Activated CD4-positive, alpha-beta T cell treated with anti-CD3 and anti-CD28 coated beads for 24 hours (primary cell): ENCODE data around the gene BTBD16.

Source experiments
- DNase-seq, 2 donors: peaks; one replicate each; pipeline ENCODE4 v3.0.0-alpha.2; 2020; ENCODE audit warnings: low read depth in 2 of 2

BTBD16 gene

DNA sequence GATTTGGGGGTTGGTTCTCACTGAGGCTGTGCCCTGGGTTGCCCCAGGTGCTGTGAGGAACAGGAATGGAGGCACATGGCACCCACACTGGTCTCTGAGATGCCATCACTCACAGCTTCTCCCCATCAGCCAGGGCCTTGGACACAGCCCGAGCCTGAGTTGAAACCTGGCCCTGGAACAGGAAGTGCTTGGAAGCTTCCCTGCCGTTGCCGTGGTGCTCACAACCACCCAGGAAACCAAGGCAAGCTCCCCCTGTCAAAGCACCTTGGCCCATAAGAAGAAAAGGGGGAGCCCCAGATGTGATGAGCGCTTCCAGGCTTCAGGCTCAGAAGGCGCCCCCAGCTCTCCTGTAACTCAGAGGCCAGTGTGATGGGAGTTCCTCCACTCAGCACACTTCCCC, at the start of gene BTBD16:
BTBD16 (plus strand) TSS at position 221 of the 400 bp plus-strand sequence. CDS start 3,786 bp downstream, outside the sequence.
- no peak for DNase-seq

DNA sequence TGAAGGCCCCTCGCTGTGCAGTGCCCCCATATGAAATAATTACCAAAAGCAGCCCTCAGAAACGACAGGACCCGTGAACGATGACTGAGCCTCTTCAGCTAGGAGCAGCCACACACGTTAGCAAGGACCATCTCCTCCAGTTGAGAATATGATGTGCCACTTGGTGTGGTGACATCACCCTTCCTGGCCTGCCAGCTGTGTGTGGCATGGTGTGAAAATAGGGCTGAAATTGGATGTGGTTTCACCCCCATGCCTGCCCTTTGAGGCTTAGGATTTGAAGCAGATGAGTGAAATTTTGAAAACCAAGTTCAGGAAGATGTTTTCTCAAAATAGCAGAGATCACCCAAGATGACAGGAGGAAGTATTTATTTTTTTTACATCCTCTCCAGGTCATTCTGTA, 49.1 kb upstream of the BTBD16 start:
- no peak for DNase-seq

DNA sequence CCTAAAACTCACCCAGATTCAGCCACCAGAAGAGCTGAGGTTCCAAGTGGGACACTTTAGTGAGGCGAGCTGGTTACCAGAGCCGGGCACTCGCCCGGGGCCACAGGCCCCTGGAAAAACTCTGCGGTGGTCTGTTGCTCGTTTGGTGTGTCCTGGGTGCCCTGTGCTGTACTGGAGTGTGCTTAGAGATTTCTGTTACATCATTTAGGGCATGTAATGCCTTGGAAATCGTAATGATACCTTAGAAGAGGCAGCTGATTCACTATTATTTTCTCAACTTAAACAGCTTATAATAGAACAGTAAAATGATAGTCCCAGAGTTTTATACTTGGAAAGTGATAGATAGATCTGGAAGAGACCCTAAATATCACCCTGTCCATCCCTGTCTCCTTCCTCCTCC, 48.5 kb upstream of the BTBD16 start:
- no peak for DNase-seq

DNA sequence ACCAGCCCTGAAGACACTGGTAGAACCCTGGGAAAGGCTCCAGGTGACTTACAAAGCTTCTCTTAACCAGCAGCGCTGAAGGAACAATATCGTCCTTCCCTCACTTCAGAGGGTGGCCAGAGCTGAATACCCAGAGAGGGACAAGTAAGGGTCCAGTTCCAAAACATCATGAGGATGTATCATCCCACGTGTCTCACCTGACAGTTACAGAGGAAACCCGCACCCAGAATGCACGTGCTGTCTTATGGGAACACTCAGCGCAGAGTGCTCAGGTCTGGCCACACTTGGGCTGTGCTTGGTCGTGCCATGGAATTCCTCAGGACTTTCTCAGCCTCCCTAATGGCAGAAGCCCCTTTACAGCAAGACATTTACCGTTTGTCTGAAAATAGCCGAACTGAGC, 46.9 kb upstream of the BTBD16 start:
- no peak for DNase-seq

DNA sequence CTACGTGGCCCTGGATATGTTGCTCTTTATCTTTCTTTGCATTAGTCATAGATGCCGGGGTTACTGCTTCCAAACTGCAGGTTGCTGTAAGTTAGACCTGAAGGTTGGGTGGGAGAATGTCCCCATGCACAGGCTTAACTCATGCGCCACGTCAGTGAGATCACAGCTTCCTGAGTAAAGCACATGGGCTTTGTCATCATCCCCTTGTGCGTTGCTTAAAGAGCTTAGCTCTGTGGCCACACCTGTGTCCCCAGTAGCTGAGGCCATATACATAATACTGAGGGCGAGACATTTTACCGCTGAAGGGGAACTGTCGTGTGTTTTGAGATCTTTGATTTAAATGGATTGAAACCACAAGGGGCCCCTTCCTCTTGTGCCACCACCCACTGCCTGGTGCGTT, 45.8 kb upstream of the BTBD16 start:
- DNase-seq = no peak

DNA sequence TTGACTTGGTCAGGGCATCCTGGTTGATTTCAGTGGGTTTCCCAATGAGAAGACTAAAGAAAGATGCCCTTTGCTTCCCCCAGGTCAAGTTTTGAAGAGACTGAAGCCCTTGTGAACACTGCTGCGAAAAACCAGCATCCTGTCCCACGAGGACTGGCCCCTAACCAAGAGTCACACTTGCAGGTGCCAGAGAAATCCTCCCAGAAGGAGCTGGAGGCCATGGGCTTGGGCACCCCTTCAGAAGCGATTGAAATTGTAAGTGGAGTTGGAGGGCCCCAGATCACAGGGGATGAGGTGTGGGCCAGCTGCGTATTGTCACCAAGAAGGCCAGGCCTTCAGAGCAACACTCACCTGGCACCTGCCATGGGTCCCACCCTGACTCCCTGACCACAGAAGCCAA, 43.3 kb upstream of the BTBD16 start:
- DNase-seq = no peak

DNA sequence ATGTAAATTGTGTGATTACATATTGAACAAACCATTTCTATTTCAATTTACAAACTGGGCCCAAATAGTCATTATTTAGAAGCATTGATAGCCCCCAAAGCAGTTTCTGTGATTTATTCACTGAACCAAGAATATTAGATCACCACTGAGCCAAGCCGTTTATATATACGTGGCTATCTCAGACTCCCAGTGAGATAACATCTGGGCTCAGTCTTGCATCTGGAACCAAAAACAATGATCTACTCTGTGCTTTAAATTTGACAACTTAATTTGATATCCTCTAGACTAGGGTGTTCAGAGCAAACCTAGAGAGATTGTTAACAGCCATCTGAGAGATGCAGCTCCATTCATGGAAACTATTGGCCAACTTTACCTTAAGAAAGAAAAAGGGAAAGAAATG, 41.4 kb upstream of the BTBD16 start:
- no peak for DNase-seq

DNA sequence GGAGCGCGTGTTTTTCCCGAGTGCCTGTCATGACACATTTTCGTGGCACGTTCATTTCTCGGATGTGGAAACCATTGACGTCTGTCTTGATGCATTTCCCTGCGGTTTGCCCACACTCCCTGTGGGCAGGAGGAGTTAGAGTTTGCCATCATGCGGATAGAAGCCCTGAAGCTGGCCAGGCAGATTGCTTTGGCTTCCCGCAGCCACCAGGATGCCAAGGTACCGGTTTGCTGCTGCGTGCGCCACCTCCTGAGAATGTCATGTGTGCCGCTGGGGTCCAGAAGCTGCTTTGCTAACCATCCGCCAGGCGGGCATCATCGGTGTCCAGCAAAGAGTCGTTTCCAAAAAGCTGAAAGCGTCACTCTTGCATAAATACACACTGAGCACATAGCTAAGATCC, 40.9 kb upstream of the BTBD16 start:
- no peak for DNase-seq

DNA sequence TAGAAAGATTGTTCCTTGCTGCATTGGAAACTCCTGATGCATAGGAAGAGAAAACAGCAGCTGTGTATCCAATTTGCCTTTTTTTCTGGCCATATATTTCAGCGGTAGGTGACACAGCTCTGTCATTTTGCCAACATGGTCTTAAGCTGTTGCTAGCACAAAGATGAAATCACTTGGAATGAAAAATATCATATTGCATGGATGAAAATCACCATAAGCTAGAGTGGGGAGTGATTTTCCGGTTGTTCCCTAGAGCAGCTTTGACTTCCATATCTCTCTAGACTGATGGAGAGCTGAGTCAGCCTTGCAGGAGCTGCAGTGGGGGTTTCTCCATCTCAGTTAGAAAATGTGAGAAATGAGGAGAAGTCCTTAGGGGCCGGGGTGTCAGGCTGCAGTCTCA, 38.3 kb upstream of the BTBD16 start:
- no peak for DNase-seq

DNA sequence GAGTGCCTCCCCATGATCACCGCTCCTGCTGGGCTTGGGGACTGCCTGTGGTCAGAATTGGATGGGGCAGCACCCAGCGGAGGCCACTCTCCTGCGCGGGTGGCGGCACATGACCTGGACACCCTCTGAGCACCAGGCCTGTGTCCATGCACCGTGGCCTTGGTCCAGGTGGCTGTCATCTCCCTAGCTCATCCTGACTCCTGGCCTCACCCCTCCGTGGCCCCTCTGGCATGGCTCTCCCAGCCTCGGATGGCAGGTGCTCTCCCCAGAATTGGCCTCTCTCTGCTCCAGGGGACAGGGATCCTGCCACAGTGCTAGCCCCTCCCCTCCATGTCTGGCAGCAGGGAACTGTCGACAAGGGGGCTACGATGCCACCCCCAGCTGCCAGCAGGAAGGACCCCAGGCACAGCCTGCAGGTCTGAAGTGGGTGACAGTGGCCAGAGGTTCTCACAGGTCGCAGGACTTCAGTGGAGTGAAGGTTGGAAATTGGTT, 37.2 kb upstream of the BTBD16 start:
- DNase-seq = no peak

DNA sequence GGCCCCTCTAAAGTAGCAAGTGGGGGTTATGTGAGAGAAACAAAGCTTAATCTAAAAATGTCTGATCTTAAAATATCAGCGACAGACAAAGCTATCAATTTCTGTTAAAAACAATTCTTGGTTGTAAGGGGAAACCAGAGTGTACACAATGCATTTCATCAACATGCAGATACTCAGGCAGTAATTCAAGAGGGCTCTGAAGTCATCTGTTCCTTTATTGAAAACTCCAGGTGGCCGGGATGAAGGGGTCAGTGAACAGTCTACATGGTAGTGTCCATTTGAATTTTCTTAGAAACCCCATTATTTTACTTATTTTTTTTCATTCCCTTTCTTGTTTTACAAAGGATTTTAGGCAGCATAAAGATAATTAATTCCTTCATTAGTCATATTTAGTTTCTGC, 36.7 kb upstream of the BTBD16 start:
- no peak for DNase-seq

DNA sequence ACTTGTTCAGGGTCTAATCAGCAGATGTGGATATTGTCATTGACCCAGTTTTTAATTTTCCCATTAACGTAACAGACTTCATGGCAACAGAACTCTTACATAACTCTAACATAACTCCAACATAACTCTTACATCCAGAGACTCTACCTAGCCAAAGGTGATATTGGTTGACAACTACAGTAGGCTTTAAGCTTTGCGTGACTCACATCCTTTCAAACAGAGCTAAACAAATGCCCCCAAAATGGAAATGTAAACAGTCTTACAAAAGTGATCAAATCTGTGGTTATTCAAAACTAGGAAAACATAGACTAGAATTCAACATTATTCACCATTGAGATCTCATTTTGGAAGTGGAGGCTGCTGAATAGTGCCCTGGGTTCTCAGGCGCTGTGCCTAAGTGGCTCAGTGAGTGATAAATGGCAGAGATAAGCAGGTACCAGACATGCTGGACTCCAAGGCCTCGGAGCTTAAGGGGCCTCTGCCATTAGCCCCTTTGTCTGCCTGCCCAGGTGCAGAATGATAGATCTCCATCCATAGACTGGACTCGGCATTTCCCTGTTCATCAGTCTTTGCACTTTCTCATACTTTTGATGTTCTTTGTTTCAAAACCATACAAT, 34.3 kb upstream of the BTBD16 start:
- no peak for DNase-seq

DNA sequence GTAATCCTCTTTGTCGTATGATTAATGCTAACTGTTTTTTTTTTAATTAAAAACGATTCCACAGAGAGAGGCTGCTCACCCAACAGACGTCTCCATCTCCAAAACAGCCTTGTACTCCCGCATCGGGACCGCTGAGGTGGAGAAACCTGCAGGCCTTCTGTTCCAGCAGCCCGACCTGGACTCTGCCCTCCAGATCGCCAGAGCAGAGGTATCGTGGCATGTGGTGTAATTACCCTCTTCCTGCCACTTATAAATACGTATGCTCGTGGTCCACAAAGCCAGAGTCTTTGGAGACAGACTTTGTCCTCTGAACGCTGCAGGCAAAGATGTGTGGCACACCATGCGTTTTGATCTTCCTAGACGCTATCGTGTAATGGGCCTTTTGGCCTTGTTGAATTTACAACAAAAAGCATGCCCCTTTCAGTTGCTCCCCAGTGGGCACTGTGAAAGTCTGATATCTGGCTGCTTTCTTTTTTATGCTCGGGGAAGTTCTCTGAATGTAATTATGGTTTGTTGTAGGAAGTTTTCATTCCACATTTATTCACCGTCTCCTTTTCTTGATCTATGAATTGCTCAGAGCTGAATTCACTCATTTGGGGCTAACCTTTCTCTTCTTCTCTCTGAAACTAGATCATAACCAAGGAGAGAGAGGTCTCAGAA, 33.6 kb upstream of the BTBD16 start:
- DNase-seq = no peak

DNA sequence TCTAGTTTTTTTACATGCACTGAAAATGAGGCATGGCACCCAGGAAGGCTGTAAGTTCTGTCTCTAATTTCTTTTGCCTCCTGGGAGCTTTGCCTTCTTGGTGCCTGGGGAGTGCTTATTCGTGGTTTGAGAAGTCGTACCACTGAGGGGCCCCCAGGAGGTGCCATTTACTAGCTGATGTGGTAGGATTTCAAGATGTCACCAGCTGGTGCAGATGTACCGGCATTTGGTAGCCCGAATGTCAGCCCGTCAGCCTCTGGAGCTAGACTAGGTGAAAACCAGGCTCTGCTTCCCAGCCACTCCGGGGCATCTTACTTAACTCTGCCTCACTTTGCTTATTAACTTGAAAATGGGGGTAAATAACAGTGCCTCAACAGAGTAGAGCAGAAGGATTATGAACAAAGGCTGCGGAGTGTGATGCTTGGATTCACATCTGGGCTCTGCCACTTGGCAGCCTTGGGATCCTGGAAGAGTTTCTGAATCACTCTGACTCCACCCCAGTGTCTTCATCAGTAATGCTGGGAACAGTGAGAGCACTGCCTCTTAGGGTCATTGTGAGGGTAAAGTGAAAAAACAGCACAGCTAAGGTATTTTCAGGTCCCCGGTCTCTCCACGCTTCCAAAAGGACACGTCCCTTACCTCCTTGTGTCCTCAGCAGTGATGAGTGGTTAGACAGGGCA, 31.4 kb upstream of the BTBD16 start:
- DNase-seq = no peak

DNA sequence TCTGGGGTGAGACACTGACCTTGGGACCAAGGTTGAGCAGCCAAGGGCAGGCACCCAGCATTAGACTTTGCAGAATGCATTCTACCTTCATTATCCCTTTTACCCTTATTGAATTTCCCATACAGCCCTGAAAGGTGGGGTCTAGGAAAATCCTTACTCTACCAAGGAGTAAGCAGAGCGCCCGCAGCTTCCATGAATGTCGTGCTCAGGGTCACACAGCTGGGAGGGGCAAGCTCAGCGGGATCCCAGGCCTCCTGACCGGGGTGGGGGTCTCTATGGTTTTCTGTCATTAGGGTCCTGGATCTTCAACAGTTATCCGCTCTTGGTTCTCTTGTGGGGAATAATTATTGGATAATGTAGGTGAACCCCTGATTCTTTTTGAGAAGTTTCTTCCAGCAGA, 30.7 kb upstream of the BTBD16 start:
- no peak for DNase-seq

DNA sequence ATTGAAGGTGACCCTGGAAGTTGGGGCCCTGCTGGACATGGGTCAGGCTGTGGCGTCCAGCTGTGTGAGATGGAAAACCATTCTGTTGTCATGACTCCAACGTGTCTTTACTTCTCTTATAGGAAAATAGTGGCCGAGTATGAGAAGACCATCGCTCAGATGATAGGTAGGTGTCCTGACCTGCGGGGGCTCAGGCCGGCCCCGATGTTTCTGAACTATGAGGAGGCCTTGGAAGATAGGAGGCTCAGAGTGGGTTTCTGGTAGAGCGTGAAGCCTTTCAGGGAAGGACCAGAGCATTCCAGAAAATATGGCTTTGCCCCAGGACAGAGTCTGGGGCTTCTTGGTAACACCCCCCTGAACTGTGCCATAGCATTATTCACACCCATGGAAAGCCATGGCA, 29.3 kb upstream of the BTBD16 start:
- no peak for DNase-seq

DNA sequence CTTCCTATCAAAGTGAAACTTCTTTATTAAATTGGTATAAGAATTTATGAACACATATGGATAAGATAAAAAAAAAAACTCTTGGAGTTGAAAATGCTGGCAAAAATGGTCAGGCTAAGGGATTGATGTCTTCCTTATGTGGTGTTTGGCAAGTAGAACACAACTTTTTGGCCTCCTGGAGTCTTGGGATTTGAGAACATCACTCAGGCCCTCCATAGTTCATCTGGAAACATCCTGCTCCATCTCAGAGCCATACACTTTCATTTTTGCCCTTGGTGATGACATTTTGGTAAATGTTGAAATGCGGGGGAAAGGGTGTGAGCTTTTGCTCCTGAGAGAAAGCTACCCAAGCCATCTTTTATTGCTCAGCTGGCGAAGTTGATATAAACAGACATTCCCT, 27.5 kb upstream of the BTBD16 start:
- DNase-seq = no peak

DNA sequence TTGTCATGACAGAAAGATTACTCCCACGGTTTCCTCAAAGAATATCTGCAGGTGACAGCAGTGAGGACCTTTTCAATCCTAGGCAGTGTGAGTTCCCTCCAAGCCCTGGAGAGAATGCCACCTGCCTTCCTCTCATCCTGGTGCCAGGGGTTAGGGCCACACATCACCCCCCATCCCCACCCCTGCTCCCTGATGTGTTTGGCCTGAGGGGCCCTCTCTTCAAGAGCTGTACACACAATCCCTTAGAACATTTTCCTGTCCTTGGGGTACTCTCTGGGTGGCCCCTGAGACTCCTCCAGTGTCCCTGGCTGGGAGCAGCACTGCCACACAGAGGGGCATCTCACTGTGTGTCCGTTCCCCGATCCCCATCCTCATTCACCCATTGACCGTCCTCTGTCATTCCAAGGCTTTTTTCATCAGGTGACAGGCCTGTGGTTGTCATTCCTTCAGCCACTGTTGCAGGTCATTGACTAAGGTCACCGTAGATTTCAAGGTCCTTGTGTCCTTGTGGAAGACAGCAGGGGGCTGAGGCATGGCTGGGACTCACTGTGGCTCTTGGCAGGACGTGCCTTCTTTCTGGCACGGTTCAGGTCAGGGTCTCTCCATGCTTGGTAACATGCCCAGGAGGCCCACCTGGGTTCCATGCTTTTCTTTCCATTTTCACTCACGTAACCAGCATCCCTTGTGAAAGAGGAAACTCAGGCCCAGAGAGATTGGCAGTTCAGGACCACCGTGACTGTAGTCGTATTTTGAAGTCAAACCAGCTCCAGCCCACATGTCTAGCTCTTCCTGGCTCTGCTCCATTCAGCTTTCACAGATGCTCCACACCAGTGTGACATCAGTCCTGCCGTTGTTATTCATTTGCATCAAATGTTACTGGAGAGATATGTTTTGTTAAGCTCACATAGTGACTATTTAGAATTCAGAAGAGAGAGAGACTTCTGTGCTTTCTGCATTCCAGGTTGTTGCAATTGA, 26.8 kb upstream of the BTBD16 start:
- DNase-seq = no peak

DNA sequence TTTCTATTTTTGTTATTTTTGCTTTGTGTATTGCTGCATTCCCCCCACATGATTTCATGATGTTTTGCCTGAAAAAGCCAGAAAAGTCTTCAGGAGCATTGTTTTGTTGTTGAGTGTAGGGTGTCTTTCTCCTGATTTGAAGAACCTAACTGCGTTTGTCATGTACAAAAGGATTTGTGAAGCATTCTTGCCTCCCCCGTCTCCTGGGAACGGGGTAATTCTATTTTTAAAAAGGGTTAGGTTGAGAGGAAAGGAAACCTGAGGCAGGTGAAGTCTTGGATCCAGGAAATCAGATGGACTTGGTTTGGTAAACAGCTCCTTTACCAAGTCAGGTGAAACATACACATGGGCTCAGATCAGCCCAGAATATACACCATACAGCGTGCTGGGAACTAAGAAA, 26.0 kb upstream of the BTBD16 start:
- no peak for DNase-seq

DNA sequence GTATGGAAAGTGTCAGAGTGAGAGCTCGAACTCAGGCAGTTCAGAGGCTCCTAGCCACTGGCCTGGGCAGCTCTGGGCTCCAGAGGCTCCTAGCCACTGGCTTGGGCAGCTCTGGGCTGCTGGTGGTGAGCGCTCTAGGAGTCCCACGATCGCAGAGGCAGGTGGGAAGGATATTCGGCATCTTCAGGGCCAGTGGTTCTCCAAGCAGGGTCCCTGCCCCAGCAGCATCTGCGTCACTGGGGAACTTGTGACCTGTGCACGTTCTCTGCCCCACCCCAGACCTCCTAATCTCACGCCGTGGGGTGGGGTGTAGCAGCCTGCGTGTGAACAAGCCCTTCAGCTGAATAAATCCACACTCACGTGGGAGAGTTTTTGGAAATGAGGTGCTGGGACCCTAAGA, 25.2 kb upstream of the BTBD16 start:
- DNase-seq = no peak

DNA sequence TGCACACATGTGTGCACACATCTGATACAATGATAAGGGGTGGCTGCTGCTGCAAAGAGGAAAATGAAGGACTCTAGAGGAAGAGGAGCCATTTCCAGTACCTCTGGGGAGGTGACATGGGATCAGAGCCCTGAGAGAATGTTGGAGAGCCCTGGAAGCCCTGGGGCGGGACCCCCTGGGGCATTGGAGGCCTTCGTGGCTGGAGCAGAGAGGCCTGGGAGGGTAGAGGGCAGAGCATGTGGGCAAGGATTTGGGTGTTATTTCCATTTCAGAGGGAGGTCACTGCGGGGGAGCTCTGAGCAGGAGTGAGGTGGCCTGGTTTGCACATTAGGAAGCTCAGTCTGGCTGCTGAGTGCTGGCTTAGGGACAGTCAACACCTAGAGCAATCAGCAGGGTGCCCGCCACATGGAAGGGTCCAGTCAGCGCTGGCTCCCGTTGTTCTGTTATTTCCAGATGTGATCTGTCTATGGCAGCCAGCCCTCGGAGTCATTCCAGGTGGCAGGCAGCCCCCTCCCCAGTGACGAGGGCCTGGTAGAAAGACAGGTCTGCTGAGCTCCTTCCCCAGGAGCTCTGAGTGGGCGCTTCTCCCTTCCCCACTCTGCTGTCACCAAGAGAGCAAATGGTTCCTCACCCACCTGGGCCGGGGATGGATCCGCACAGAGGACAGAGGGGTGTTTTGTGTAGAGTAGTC, 24.1 kb upstream of the BTBD16 start:
- no peak for DNase-seq
